Uterus (tissue), 2 donors: Measurements from ENCODE around the gene CEP104.

Source experiments
- CTCF ChIP-seq, 4 experiments: fragments of 200-600 bp in 2 of 4; fragments of 450-650 bp in 2 of 4; sonication (generic) in 2 of 4; IDR thresholded peaks; one replicate each; pipeline ENCODE4 v1.5.1; 2016 to 2019; ENCODE audit warnings: antibody characterized with exemption in 4 of 4, mild to moderate bottlenecking in 2 of 4, moderate library complexity in 1 of 4
- POLR2A ChIP-seq, 2 donors: fragments of 450-650 bp; IDR thresholded peaks; one replicate each; pipeline ENCODE4 v1.6.1; 2016; ENCODE audit warnings: antibody characterized with exemption in 2 of 2, mild to moderate bottlenecking in 1 of 2, moderate library complexity in 1 of 2

- TF ChIP-seq CTCF (IDR thresholded peaks at IDR 0.05) (no peak), POLR2A (IDR thresholded peaks at IDR 0.05) (no peak)
Observed at GRCh38 chr1:3783651-3784474, 73.1 kb downstream of the CEP104 start.
